Neural progenitor cell (in vitro differentiated cells): ENCODE data around the gene CAVIN2. TPM values are rescaled to one million over a fixed set of nuclear protein-coding genes. Genes with fewer than 3 reads are reported as not detected.
A peak's percentile ranks its signal among the peaks of the same experiment; 100 is the strongest.

Experiments used
- DNase-seq: peaks from one replicate; pipeline ENCODE4 v3.0.0-alpha.2; 2016; ENCODE audit warnings: low spot score
- H2AFZ ChIP-seq: fragments of 200-600 bp; sonication (generic); replicated peaks from 2 replicates; pipeline ENCODE4 v1.6.1; 2016; ENCODE audit warnings: antibody characterized with exemption
- H3F3A ChIP-seq: fragments of 200-600 bp; sonication (generic); 2 replicates; pipeline ENCODE4 v1.6.1; 2016; ENCODE audit warnings: antibody characterized with exemption, low read depth
- H3K27ac ChIP-seq: fragments of 200-600 bp; sonication (generic); 2 replicates; pipeline ENCODE4 v1.5.1; 2016; ENCODE audit warnings: mild to moderate bottlenecking
- H3K27me3 ChIP-seq: fragments of 200-600 bp; sonication (generic); 2 replicates; pipeline ENCODE4 v1.6.1; 2016; ENCODE audit warnings: mild to moderate bottlenecking, moderate library complexity
- H3K36me3 ChIP-seq: fragments of 200-600 bp; sonication (generic); 2 replicates; pipeline ENCODE4 v1.5.1; 2016
- H3K4me1 ChIP-seq: fragments of 200-600 bp; sonication (generic); 2 replicates; pipeline ENCODE4 v1.6.1; 2016; ENCODE audit warnings: mixed run types
- H3K4me2 ChIP-seq: fragments of 200-600 bp; sonication (generic); 2 replicates; pipeline ENCODE4 v1.6.1; 2016
- H3K4me3 ChIP-seq: fragments of 200-600 bp; sonication (generic); 2 replicates; pipeline ENCODE4 v1.5.1; 2016
- H3K79me2 ChIP-seq: fragments of 200-600 bp; sonication (generic); 2 replicates; pipeline ENCODE4 v1.6.1; 2016; ENCODE audit warnings: low read depth
- H3K9ac ChIP-seq: fragments of 200-600 bp; sonication (generic); 2 replicates; pipeline ENCODE4 v1.6.1; 2016
- H3K9me3 ChIP-seq: fragments of 200-600 bp; sonication (generic); 2 replicates; pipeline ENCODE4 v1.5.1; 2016; ENCODE audit warnings: low read depth
- H4K20me1 ChIP-seq: fragments of 200-600 bp; sonication (generic); 2 replicates; pipeline ENCODE4 v1.6.1; 2016; ENCODE audit warnings: low read depth
- H3K27ac Mint-ChIP-seq: 3 replicates; pipeline ENCODE4 v1.8.0; 2021; ENCODE audit warnings: mixed read lengths
- H3K27me3 Mint-ChIP-seq: 2 replicates; pipeline ENCODE4 v1.8.0; 2022; ENCODE audit warnings: low read depth, mild to moderate bottlenecking, inconsistent platforms, moderate library complexity, mixed read lengths; ENCODE audit not compliant: insufficient read depth
- H3K36me3 Mint-ChIP-seq: 3 replicates; pipeline ENCODE4 v1.8.0; 2021; ENCODE audit warnings: mixed read lengths
- H3K4me1 Mint-ChIP-seq: 3 replicates; pipeline ENCODE4 v1.8.0; 2021; ENCODE audit warnings: mixed read lengths
- H3K4me3 Mint-ChIP-seq: 3 replicates; pipeline ENCODE4 v1.8.0; 2021; ENCODE audit warnings: mild to moderate bottlenecking, moderate library complexity, mixed read lengths
- H3K9me3 Mint-ChIP-seq: 3 replicates; pipeline ENCODE4 v1.8.0; 2020; ENCODE audit warnings: mixed read lengths
- CTCF ChIP-seq: fragments of 200-600 bp; sonication (generic); IDR thresholded peaks from 2 replicates; pipeline ENCODE4 v1.5.1; 2017; ENCODE audit warnings: antibody characterized with exemption, mild to moderate bottlenecking
- EZH2 ChIP-seq: fragments of 200-600 bp; sonication (generic); IDR thresholded peaks from 2 replicates; pipeline ENCODE4 v1.6.1; 2017; ENCODE audit warnings: antibody characterized with exemption, mild to moderate bottlenecking, moderate library complexity
- EZH2phosphoT487 ChIP-seq: fragments of 200-600 bp; sonication (generic); IDR thresholded peaks from 2 replicates; pipeline ENCODE4 v1.6.1; 2017; ENCODE audit warnings: antibody characterized with exemption
- total RNA-seq: library from RNA; depleted of rRNA; stranded (reverse); fragments of >200 nt; gene quantifications from 2 replicates; pipeline ENCODE4 v1.2.3, GENCODE V29; 2015; ENCODE audit warnings: low replicate concordance

Gene CAVIN2
- total RNA-seq, 1 donor from 2014 or later, result not detected

- no peak overlapping the region for H3K4me3 ChIP-seq
- H4K20me1 ChIP-seq, result no peaks in the 10 kb centered on the region
- H3K9me3 ChIP-seq, result no peaks in the 10 kb centered on the region
- H3K36me3 ChIP-seq, result no peaks in the 10 kb centered on the region
- no peaks in the 10 kb centered on the region for H3K79me2 ChIP-seq
- no peak overlapping the region for H2AFZ ChIP-seq
- no peaks in the 10 kb centered on the region for H3K4me1 ChIP-seq
- H3K9ac ChIP-seq, result no peak overlapping the region
- TF ChIP-seq EZH2 (no peak), CTCF (no peak), EZH2phosphoT487 (no peak)
- Mint-ChIP-seq H3K4me3 (no peak overlapping the region), H3K36me3 (no peaks in the 10 kb centered on the region), H3K4me1 (no peaks in the 10 kb centered on the region), H3K9me3 (no peaks in the 10 kb centered on the region), H3K27me3 (peaks cover 4% of the 10 kb centered on the region), H3K27ac (no peak overlapping the region)
- no peaks in the 10 kb centered on the region for H3F3A ChIP-seq
- no peak for DNase-seq
- H3K4me2 ChIP-seq, result no peak overlapping the region
- no peak overlapping the region for H3K27ac ChIP-seq
- no peaks in the 10 kb centered on the region for H3K27me3 ChIP-seq
Observed at GRCh38 chr2:191877875-191878274, 31.0 kb upstream of the CAVIN2 start.

DNA sequence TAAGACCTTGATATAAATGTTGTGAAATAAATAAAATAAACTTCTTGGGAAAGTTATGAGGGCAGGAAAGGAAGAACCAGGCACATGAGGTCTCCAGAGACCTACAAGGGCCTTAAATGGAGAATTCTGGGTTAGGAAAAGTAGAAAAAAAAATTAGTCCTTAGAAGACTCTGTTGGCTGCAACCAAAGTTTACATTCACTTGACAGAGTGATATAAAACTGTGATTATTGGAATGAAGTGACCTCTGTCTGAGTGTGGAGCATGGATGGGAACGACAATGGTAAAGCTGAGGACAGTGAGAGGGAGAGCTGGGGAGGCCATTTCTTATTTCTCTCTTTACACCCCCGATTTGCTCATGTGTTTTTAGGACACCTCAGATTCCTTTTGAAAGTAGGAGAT, 29.0 kb upstream of the CAVIN2 start:
- Mint-ChIP-seq H3K36me3 (no peaks in the 10 kb centered on the region), H3K27me3 (peaks cover 4% of the 10 kb centered on the region), H3K27ac (no peak overlapping the region), H3K4me1 (no peaks in the 10 kb centered on the region), H3K4me3 (no peak overlapping the region), H3K9me3 (no peaks in the 10 kb centered on the region)
- no peaks in the 10 kb centered on the region for H4K20me1 ChIP-seq
- TF ChIP-seq EZH2, result no peak
- TF ChIP-seq EZH2phosphoT487, result no peak
- TF ChIP-seq CTCF, result no peak
- no peak overlapping the region for H3K4me2 ChIP-seq
- H3K4me1 ChIP-seq, result no peaks in the 10 kb centered on the region
- no peaks in the 10 kb centered on the region for H3K9me3 ChIP-seq
- no peaks in the 10 kb centered on the region for H3F3A ChIP-seq
- no peak overlapping the region for H2AFZ ChIP-seq
- H3K27me3 ChIP-seq, result no peaks in the 10 kb centered on the region
- no peaks in the 10 kb centered on the region for H3K36me3 ChIP-seq
- H3K27ac ChIP-seq, result no peak overlapping the region
- H3K79me2 ChIP-seq, result no peaks in the 10 kb centered on the region
- H3K4me3 ChIP-seq, result no peak overlapping the region
- no peak for DNase-seq
- no peak overlapping the region for H3K9ac ChIP-seq

- peaks cover 20% of the 10 kb centered on the region for H3K4me1 Mint-ChIP-seq
- Histone ChIP-seq H4K20me1 (no peaks in the 10 kb centered on the region), H3K9me3 (no peaks in the 10 kb centered on the region)
Observed at GRCh38 chr2:191870744-191871143, 23.9 kb upstream of the CAVIN2 start.

More at GRCh38 chr2:191870744-191871143, 23.9 kb upstream of the CAVIN2 start:
- no peak overlapping the region for H3K4me3 Mint-ChIP-seq
- H3K27me3 Mint-ChIP-seq, result no peaks in the 10 kb centered on the region
- TF ChIP-seq CTCF (peak; percentile 31), EZH2 (no peak)
- no peaks in the 10 kb centered on the region for H3K79me2 ChIP-seq
- no peak overlapping the region for H3K27ac Mint-ChIP-seq
- H3K36me3 ChIP-seq, result no peaks in the 10 kb centered on the region
- H3F3A ChIP-seq, result no peaks in the 10 kb centered on the region
- no peaks in the 10 kb centered on the region for H3K36me3 Mint-ChIP-seq
- H3K9ac ChIP-seq, result no peak overlapping the region
- no peak overlapping the region for H3K4me3 ChIP-seq
- DNase-seq, result no peak
- no peak overlapping the region for H2AFZ ChIP-seq
- H3K9me3 Mint-ChIP-seq, result no peaks in the 10 kb centered on the region
- no peaks in the 10 kb centered on the region for H3K27me3 ChIP-seq
- no peak overlapping the region for H3K4me2 ChIP-seq
- no peaks in the 10 kb centered on the region for H3K4me1 ChIP-seq
- no peak overlapping the region for H3K27ac ChIP-seq
